ENCODE results near the gene DPYSL5. TPM values are rescaled to one million over a fixed set of nuclear protein-coding genes. Genes with fewer than 3 reads are reported as not detected.

Gene DPYSL5
- total and polyA plus RNA-seq, 10 of the 15 experiments (the other 5 are each of a cell fraction or from before 2014, with no cell fraction given): not detected

- no peak for TF ChIP-seq ASH2L (IDR thresholded peaks at IDR 0.05; ENCODE audit: borderline replicate concordance, low read depth)
- TF ChIP-seq ZNF24 (IDR thresholded peaks at IDR 0.05): no peak
These were observed 46.1 kb upstream of the DPYSL5 start (continued) for GRCh38 chr2:26801796-26802195.

- no peak overlapping the region for H3K4me2 ChIP-seq (ENCODE audit: control insufficient read depth, insufficient read depth)
- no peaks in the 10 kb centered on the region for H3K9me3 ChIP-seq (replicated peaks; ENCODE audit: control insufficient read depth, insufficient read depth, low read length)
- no peak overlapping the region for H2AFZ ChIP-seq (ENCODE audit: control insufficient read depth, low read depth, low read length)
- H4K20me1 ChIP-seq (ENCODE audit: control insufficient read depth, insufficient read depth): no peaks in the 10 kb centered on the region
- no peaks in the 10 kb centered on the region for H3K79me2 ChIP-seq (ENCODE audit: control insufficient read depth, insufficient read depth, low read length)
- TF ChIP-seq SREBF1 (IDR thresholded peaks at IDR 0.05; ENCODE audit: low read length) (no peak), CREB1 (IDR thresholded peaks at IDR 0.05; ENCODE audit: low read depth) (no peak), SMAD5 (IDR thresholded peaks at IDR 0.05; ENCODE audit: low read depth) (no peak), SKIL (IDR thresholded peaks at IDR 0.05; ENCODE audit: low read depth, poor library complexity, severe bottlenecking) (no peak), SIX5 (IDR thresholded peaks at IDR 0.05; ENCODE audit: low read depth, low read length, severe bottlenecking) (no peak)
- ChIA-PET RAD21 (ENCODE audit: unreplicated experiment) (no interaction called here), SMC1A (ENCODE audit: uncharacterized antibody, unreplicated experiment) (no interaction called here), CTCF (interaction anchor here (0.8 kb wide), 1 partner anchor 41 kb away, joined by 3 read pairs; no protein-coding TSS in a partner anchor), POLR2A (no interaction called here)
- in situ Hi-C loops (cut with MboI): no loop called here
- ATAC-seq (no peak), FAIRE-seq (no peak), DNase-seq (ENCODE audit: low read depth, low spot score) (no peak)
- no peaks in the 10 kb centered on the region for H3K27me3 ChIP-seq (replicated peaks in 1 of 2; ENCODE audit: control insufficient read depth in 2 of 2, insufficient read depth in 2 of 2, low read length in 1 of 2)
- H3K4me1 ChIP-seq (ENCODE audit: control insufficient read depth, insufficient read depth, low read length): no peaks in the 10 kb centered on the region
- H3K4me3 ChIP-seq: no peak overlapping the region
- no TSS peak for BruUV-seq (replicated peaks)
- H3K9ac ChIP-seq (ENCODE audit: control insufficient read depth, insufficient read depth, low read length): no peak overlapping the region
- intact Hi-C loops (cut with micrococcal nuclease; ENCODE audit: unreplicated experiment): no loop called here
- no peak overlapping the region for H3K27ac ChIP-seq (ENCODE audit: control insufficient read depth, insufficient read depth)
- 52% methylated on average over 5 of the region's 5 CpGs for WGBS (ENCODE audit: insufficient coverage, insufficient replicate concordance, low lambda C conversion rate, missing lambda C conversion rate)
- H3K36me3 ChIP-seq (ENCODE audit: control insufficient read depth in 2 of 2, insufficient read depth in 2 of 2, low read length in 1 of 2): no peaks in the 10 kb centered on the region
These were observed 42.7 kb upstream of the DPYSL5 start for GRCh38 chr2:26805241-26805676.

All from GM12878 (cell line).